Endothelial cell of umbilical vein (primary cell): ENCODE measurements around the gene RAB4A. TPM values are rescaled to one million over a fixed set of nuclear protein-coding genes. Genes with fewer than 3 reads are reported as not detected.
A peak's percentile ranks its signal among the peaks of the same experiment; 100 is the strongest.

Experiments
- BruUV-seq: library from RNA; stranded (reverse); fragments of 400-500 nt; replicated peaks from 2 replicates; lab custom pipeline; 2021; lab: Mats Ljungman, UMichigan
- CTCF ChIA-PET: fragments of 300-600, 350-600 bp; sonication (Branson Sonifier 250); formaldehyde crosslinking; loops from one replicate; lab custom pipeline; 2021; ENCODE audit warnings: antibody characterized with exemption, inconsistent platforms; lab: Charles Lee
- POLR2A ChIA-PET: fragments of 300-600, 350-600 bp; sonication (Branson Sonifier 250); formaldehyde crosslinking; loops from one replicate; lab custom pipeline; 2021; ENCODE audit warnings: antibody characterized with exemption, inconsistent platforms; lab: Charles Lee
- DNase-seq: peaks from one replicate; pipeline ENCODE4 v3.0.0-alpha.2; 2011; ENCODE audit warnings: low read depth, low spot score
- FAIRE-seq: peaks from 2 replicates; lab custom pipeline; 2011; peaks lifted over from hg19 to GRCh38; lab: Jason Lieb, UNC
- H2AFZ ChIP-seq: 2 replicates; pipeline ENCODE4 v1.6.0; 2012; ENCODE audit warnings: low read depth, low read length, control low read depth, inconsistent platforms
- H3K27ac ChIP-seq: 2 replicates; pipeline ENCODE4 v1.5.1; 2011; ENCODE audit warnings: low read depth, mild to moderate bottlenecking, control low read depth, low read length, moderate library complexity; ENCODE audit not compliant: insufficient read depth
- H3K27me3 ChIP-seq, 2 experiments: 2 replicates each; pipeline versions ENCODE4 v1.6.0 to v1.6.1; 2011; ENCODE audit warnings: low read length in 2 of 2, mixed read lengths in 1 of 2; ENCODE audit not compliant: control insufficient read depth in 2 of 2, insufficient read depth in 2 of 2
- H3K36me3 ChIP-seq, 2 experiments: 2 replicates in 1 of 2; 3 replicates in 1 of 2; pipeline ENCODE4 v1.5.1; 2011; ENCODE audit warnings: low read length in 2 of 2, mild to moderate bottlenecking in 1 of 2, moderate library complexity in 1 of 2; ENCODE audit not compliant: control insufficient read depth in 2 of 2, insufficient read depth in 2 of 2; ENCODE audit errors: extremely low read depth in 1 of 2
- H3K4me1 ChIP-seq: 3 replicates; pipeline ENCODE4 v1.5.1; 2011; ENCODE audit warnings: mild to moderate bottlenecking, low read length; ENCODE audit not compliant: control insufficient read depth, insufficient read depth; ENCODE audit errors: extremely low read depth
- H3K4me2 ChIP-seq: 2 replicates; pipeline ENCODE4 v1.6.1; 2011; ENCODE audit warnings: low read length, control low read depth, mixed read lengths; ENCODE audit not compliant: insufficient read depth
- H3K4me3 ChIP-seq, 3 experiments: fragments of 200-600 bp in 1 of 3; sonication (generic), shearing (Covaris generic) in 1 of 3; replicated peaks in 1 of 3; 2 replicates each; pipeline ENCODE4 v1.5.1; 2011 to 2016; ENCODE audit warnings: control low read depth in 3 of 3, low read length in 3 of 3, mild to moderate bottlenecking in 2 of 3, inconsistent platforms in 1 of 3, low read depth in 1 of 3, moderate library complexity in 1 of 3; ENCODE audit not compliant: insufficient read depth in 1 of 3
- H3K79me2 ChIP-seq: 2 replicates; pipeline ENCODE4 v1.6.0; 2012; ENCODE audit warnings: low read length, inconsistent platforms; ENCODE audit not compliant: control insufficient read depth, insufficient read depth
- H3K9ac ChIP-seq: replicated peaks from 2 replicates; pipeline ENCODE3; 2011; ENCODE audit warnings: low read length, control low read depth; ENCODE audit not compliant: insufficient read depth; ENCODE audit errors: extremely low read depth
- H3K9me1 ChIP-seq: replicated peaks from 3 replicates; pipeline ENCODE4 v1.6.0; 2011; ENCODE audit warnings: mild to moderate bottlenecking, low read length; ENCODE audit not compliant: control insufficient read depth, insufficient read depth; ENCODE audit errors: extremely low read depth
- H3K9me3 ChIP-seq: replicated peaks from 2 replicates; pipeline ENCODE4 v1.5.1; 2012; ENCODE audit warnings: low read length, inconsistent platforms; ENCODE audit not compliant: control insufficient read depth, insufficient read depth
- H4K20me1 ChIP-seq: replicated peaks from 2 replicates; pipeline ENCODE3; 2011; ENCODE audit warnings: mild to moderate bottlenecking, low read length; ENCODE audit not compliant: control insufficient read depth, insufficient read depth; ENCODE audit errors: extremely low read depth
- CTCF ChIP-seq, 2 donors: IDR thresholded peaks; 1 replicate in 1 of 2; 2 replicates in 1 of 2; pipeline ENCODE4 v1.5.1; 2011; ENCODE audit warnings: low read length in 2 of 2, mild to moderate bottlenecking in 2 of 2, moderate library complexity in 2 of 2, control low read depth in 1 of 2, inconsistent platforms in 1 of 2, low read depth in 1 of 2; ENCODE audit not compliant: insufficient read depth in 1 of 2; ENCODE audit errors: extremely low read depth in 1 of 2
- EZH2 ChIP-seq: IDR thresholded peaks from 2 replicates; pipeline ENCODE4 v1.6.1; 2012; ENCODE audit warnings: borderline replicate concordance, low read depth, mild to moderate bottlenecking, moderate library complexity, low read length, inconsistent platforms; ENCODE audit not compliant: severe bottlenecking
- FOS ChIP-seq: IDR thresholded peaks from 2 replicates; pipeline ENCODE4 v1.6.1; 2011; ENCODE audit warnings: mild to moderate bottlenecking, low read length, moderate library complexity, borderline replicate concordance; ENCODE audit not compliant: insufficient read depth
- GATA2 ChIP-seq: IDR thresholded peaks from 2 replicates; pipeline ENCODE4 v1.7.0; 2011; ENCODE audit warnings: low read depth, mild to moderate bottlenecking, moderate library complexity, mixed read lengths, low read length; ENCODE audit not compliant: insufficient read length, insufficient read depth
- JUN ChIP-seq: IDR thresholded peaks from 2 replicates; pipeline ENCODE4 v1.6.1; 2011; ENCODE audit warnings: borderline replicate concordance, low read depth; ENCODE audit not compliant: insufficient read length, insufficient read depth
- MAX ChIP-seq: IDR thresholded peaks from 2 replicates; pipeline ENCODE4 v1.6.1; 2011; ENCODE audit not compliant: insufficient read depth, insufficient read length
- MYC ChIP-seq: IDR thresholded peaks from one replicate; pipeline ENCODE4 v1.6.1; 2011; ENCODE audit warnings: mild to moderate bottlenecking, low read depth, low read length
- POLR2A ChIP-seq: IDR thresholded peaks from 2 replicates; pipeline ENCODE4 v1.6.1; 2012; ENCODE audit warnings: low read depth, mild to moderate bottlenecking, control low read depth, low read length
- POLR2AphosphoS5 ChIP-seq: IDR thresholded peaks from 2 replicates; pipeline ENCODE4 v1.6.1; 2012; ENCODE audit warnings: low read depth, mild to moderate bottlenecking, control low read depth, low read length, moderate library complexity; ENCODE audit not compliant: insufficient read depth
- dilution Hi-C: fragments of 300-500 bp; cut with MboI; formaldehyde crosslinking; loops from one replicate; pipeline ENCODE4 v1.15.0; 2019; ENCODE audit warnings: low sequenced_read_pairs; ENCODE audit not compliant: extremely low pct_ligation_motif_present
- intact Hi-C: fragments of 100-400 bp; cut with micrococcal nuclease; formaldehyde crosslinking; loops from one replicate; pipeline ENCODE4 v1.10.0; 2022
- polyA plus RNA-seq, 4 experiments: library from polyadenylated mRNA; depleted of rRNA in 3 of 4; stranded (reverse) in 3 of 4; unstranded in 1 of 4; fragments of >200 nt; gene quantifications; 2 replicates each; pipeline versions ENCODE4 v1.2.1 to v1.2.3, GENCODE V29; 2011 to 2012; ENCODE audit warnings: missing spikeins in 1 of 4
- total RNA-seq: library from RNA; stranded (reverse); gene quantifications from 2 replicates; pipeline ENCODE4 v1.2.3, GENCODE V29; 2021

Gene RAB4A
- total and polyA plus RNA-seq, 2 donors (not counting 3 experiments of a cell fraction or from before 2014, with no cell fraction given) = 14.8 to 52.9 TPM

- intact Hi-C loops = loop anchor here (5.0 kb wide), 1 partner anchor 235 kb away; the partner anchor contains the start of gene NUP133
- H3K4me1 ChIP-seq = peaks cover 10% of the 10 kb centered on the region
- ChIA-PET POLR2A (no interaction called here), CTCF (interaction anchor here (1.0 to 1.9 kb wide), 6 partner anchors 10 to 209 kb away, joined by 3 to 7 read pairs (median 3); partner anchors contain the start of gene CCSAP)
- H3K9ac ChIP-seq = peak overlapping the region; percentile 50
- DNase-seq (no peak), FAIRE-seq (peak; percentile 67)
- H3K9me3 ChIP-seq = no peaks in the 10 kb centered on the region
- no peaks in the 10 kb centered on the region for H3K9me1 ChIP-seq
- no peaks in the 10 kb centered on the region for H4K20me1 ChIP-seq
- no peaks in the 10 kb centered on the region for H3K27me3 ChIP-seq
- dilution Hi-C loops = no loop called here
- peaks cover 53% of the 10 kb centered on the region for H3K79me2 ChIP-seq
- no TSS peak for BruUV-seq
- H3K36me3 ChIP-seq = no peaks in the 10 kb centered on the region
- peak overlapping the region; percentile 57 to 93 (median 85) for H3K4me3 ChIP-seq
- peak overlapping the region; percentile 82 for H3K4me2 ChIP-seq
- TF ChIP-seq CTCF (IDR thresholded peaks at IDR 0.05; ENCODE audit: extremely low read depth in 1 of 2, insufficient read depth in 1 of 2, low read depth in 1 of 2, low read length in 2 of 2) = no peak
- no peak for TF ChIP-seq JUN
- no peak for TF ChIP-seq FOS
- no peak for TF ChIP-seq MAX
- no peak for TF ChIP-seq POLR2A
- TF ChIP-seq MYC = no peak
- TF ChIP-seq POLR2AphosphoS5 = no peak
- TF ChIP-seq GATA2 = no peak
- no peak for TF ChIP-seq EZH2
- H2AFZ ChIP-seq = no peak overlapping the region
- no peak overlapping the region for H3K27ac ChIP-seq
Measured at GRCh38 chr1:229272164-229273158, 1.6 kb downstream of the RAB4A start.
